ENCODE measurements around the gene DMD. TPM values are rescaled to one million over a fixed set of nuclear protein-coding genes. Genes with fewer than 3 reads are reported as not detected.

DMD gene
- total RNA-seq, 2 donors from 2014 or later: 2.8 to 3.4 TPM

- peaks cover 3% of the 10 kb centered on the region for H3K9me3 Mint-ChIP-seq
Measured at GRCh38 chrX:31851761-31852160, 1359.6 kb downstream of the DMD start.

DNA sequence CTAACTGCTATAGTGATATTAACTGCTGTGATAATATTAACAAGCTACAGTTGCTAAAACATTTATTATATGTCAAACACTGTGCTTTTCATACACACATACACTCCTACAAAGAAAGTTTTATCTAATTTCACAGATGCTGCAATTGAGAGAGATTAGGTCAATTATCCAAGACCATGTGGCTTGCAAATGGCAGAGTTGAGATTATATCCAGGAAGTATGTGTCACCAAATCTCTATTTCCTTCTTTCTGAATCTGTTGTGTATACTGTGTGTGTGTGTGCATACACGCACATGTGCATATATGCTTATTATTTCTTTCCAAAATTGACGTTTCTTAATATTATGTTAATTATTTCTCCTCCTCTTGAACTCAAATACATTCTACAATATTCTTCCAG, 1363.6 kb downstream of the DMD start:
- peaks cover 10% of the 10 kb centered on the region for H3K9me3 Mint-ChIP-seq
- H3K36me3 Mint-ChIP-seq: peaks cover 5% of the 10 kb centered on the region
- H3K27ac Mint-ChIP-seq: no peak overlapping the region
- H3K4me3 Mint-ChIP-seq: no peak overlapping the region
- H3K27me3 Mint-ChIP-seq: no peaks in the 10 kb centered on the region
- DNase-seq (ENCODE audit: low spot score): no peak
- ATAC-seq: no peak
- H3K4me1 Mint-ChIP-seq (ENCODE audit: low read depth in 2 of 2): no peaks in the 10 kb centered on the region

More at GRCh38 chrX:31851761-31852160, 1359.6 kb downstream of the DMD start:
- no peaks in the 10 kb centered on the region for H3K4me1 Mint-ChIP-seq (ENCODE audit: low read depth in 2 of 2)
- DNase-seq (ENCODE audit: low spot score) (no peak), ATAC-seq (no peak)
- no peaks in the 10 kb centered on the region for H3K36me3 Mint-ChIP-seq
- no peaks in the 10 kb centered on the region for H3K27me3 Mint-ChIP-seq
- no peak overlapping the region for H3K27ac Mint-ChIP-seq
- H3K4me3 Mint-ChIP-seq: no peak overlapping the region

DNA sequence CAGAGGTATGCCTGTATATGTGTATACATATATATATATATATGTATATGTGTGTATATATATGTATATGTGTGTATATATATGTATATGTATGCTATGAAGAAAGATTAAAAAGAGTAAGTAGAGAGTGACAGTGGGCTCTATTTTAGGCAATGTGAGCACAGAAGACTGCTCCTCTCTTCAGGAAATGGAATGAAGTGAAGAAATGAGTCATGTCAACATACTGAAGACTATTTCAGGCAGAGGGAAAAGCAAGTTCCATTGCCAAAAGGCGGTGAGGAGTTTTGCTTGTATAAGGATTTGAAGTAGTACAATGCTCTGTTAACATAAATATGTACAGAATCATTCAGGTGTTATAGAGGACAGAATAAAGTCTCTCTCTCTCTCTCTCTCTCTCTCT, 1366.3 kb downstream of the DMD start:
- Mint-ChIP-seq H3K27me3 (no peaks in the 10 kb centered on the region), H3K27ac (no peak overlapping the region), H3K4me3 (no peak overlapping the region), H3K36me3 (peaks cover 5% of the 10 kb centered on the region), H3K9me3 (peaks cover 10% of the 10 kb centered on the region), H3K4me1 (ENCODE audit: low read depth in 2 of 2) (no peaks in the 10 kb centered on the region)
- no peak for DNase-seq (ENCODE audit: low spot score)
- ATAC-seq: no peak

DNA sequence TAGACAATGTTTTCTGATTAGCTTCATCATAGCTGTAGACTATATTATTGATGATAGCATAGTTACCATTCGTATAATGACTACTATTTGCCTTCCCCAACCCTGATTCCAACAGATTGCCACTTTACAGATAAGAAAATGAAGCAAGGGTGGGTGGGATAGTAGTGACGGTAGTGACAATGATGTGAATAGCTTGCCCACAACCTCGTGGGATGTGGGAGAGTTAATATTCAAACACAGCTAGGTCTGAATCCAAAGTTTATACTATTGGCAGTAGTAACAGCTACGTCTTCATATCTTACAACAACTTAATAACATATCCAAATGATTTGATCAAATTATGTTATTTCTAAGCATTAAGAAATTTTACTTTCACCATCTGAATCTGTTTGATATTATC, 1372.7 kb downstream of the DMD start:
- ATAC-seq: no peak
- no peaks in the 10 kb centered on the region for H3K27me3 Mint-ChIP-seq
- no peak overlapping the region for H3K4me3 Mint-ChIP-seq
- no peaks in the 10 kb centered on the region for H3K9me3 Mint-ChIP-seq
- no peak for DNase-seq (ENCODE audit: low spot score)
- H3K27ac Mint-ChIP-seq: no peak overlapping the region
- no peaks in the 10 kb centered on the region for H3K4me1 Mint-ChIP-seq (ENCODE audit: low read depth in 2 of 2)
- H3K36me3 Mint-ChIP-seq: no peaks in the 10 kb centered on the region

GRCh38 chrX:31837445-31838049, 1373.8 kb downstream of the DMD start:
- Mint-ChIP-seq H3K27me3 (no peaks in the 10 kb centered on the region), H3K4me1 (ENCODE audit: low read depth in 2 of 2) (no peaks in the 10 kb centered on the region), H3K36me3 (no peaks in the 10 kb centered on the region), H3K27ac (no peak overlapping the region), H3K9me3 (no peaks in the 10 kb centered on the region), H3K4me3 (no peak overlapping the region)
- ATAC-seq (no peak), DNase-seq (ENCODE audit: low spot score) (no peak)

GRCh38 chrX:31836479-31836878, 1374.9 kb downstream of the DMD start:
- H3K27ac Mint-ChIP-seq: no peak overlapping the region
- H3K4me1 Mint-ChIP-seq (ENCODE audit: low read depth in 2 of 2): no peaks in the 10 kb centered on the region
- H3K4me3 Mint-ChIP-seq: no peak overlapping the region
- H3K36me3 Mint-ChIP-seq: no peaks in the 10 kb centered on the region
- ATAC-seq (no peak), DNase-seq (ENCODE audit: low spot score) (no peak)
- no peaks in the 10 kb centered on the region for H3K27me3 Mint-ChIP-seq
- no peaks in the 10 kb centered on the region for H3K9me3 Mint-ChIP-seq

DNA sequence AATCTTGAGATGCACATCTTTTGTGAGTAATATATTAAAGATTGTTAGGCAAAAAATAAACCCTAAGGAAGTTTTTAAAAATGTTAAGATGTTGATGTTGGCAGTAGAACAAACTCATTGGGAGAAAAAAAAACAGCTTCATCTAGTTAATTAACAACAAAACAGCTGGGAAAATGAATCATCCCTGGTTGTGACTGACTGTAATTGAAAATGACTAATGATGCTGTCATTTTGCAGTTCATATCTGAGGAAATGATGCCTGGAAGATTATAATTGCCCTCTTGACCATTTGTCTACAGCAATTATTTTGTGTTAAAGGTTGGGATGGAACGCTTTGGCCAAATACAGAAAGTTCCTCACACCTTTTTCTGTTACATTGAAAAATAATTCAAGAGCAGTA, 1379.1 kb downstream of the DMD start:
- Mint-ChIP-seq H3K4me1 (ENCODE audit: low read depth in 2 of 2) (no peaks in the 10 kb centered on the region), H3K4me3 (no peak overlapping the region), H3K9me3 (no peaks in the 10 kb centered on the region), H3K27ac (no peak overlapping the region), H3K36me3 (no peaks in the 10 kb centered on the region), H3K27me3 (no peaks in the 10 kb centered on the region)
- ATAC-seq (no peak), DNase-seq (ENCODE audit: low spot score) (no peak)

DNA sequence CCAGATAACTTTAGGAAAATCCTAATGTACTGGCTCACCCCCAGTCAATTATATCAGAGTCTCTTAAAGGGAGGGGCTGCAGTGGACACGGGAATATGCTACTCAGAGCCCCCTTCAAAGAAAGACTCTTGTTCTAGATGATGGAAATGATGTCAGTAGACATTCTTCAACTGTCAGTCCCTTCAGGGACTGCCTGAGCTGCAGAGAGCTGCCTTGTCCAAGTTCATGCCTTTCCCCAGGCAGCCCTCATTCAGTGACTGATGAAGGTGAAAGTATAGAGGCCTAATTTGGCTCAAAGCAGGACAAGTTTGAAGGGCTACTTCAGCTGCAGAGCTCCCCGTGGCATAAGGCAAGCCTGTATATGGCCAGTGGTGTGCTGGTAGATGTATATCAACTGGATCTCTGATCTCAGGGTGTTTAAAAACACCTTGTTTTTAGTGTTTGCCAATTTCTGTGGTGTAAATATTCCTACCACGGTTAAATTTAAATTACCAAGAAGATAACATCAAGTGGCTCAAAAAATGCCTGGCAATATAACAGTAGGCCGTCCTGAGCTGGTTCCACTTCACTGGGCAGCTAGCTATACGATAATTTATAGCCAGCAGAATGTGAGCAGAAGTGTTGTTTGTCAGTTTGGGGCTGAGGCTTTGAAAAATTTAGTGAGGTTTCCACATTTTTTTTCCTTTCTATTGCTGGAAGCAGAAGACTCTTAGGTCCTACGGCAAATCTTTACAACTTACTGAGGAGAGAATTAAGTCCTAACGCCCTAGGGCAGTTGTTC, 1390.7 kb downstream of the DMD start:
- Mint-ChIP-seq H3K9me3 (peaks cover 11% of the 10 kb centered on the region), H3K36me3 (peaks cover 6% of the 10 kb centered on the region), H3K4me1 (ENCODE audit: low read depth in 2 of 2) (no peaks in the 10 kb centered on the region), H3K27me3 (peaks cover 0 to 3% of the 10 kb centered on the region in 2 donors), H3K27ac (no peak overlapping the region), H3K4me3 (no peak overlapping the region)
- no peak for DNase-seq (ENCODE audit: low spot score)
- no peak for ATAC-seq

- H3K27me3 Mint-ChIP-seq: peaks cover 0 to 3% of the 10 kb centered on the region in 2 donors
- H3K4me1 Mint-ChIP-seq (ENCODE audit: low read depth in 2 of 2): no peaks in the 10 kb centered on the region
- peaks cover 6% of the 10 kb centered on the region for H3K36me3 Mint-ChIP-seq
- H3K9me3 Mint-ChIP-seq: peaks cover 11% of the 10 kb centered on the region
- H3K27ac Mint-ChIP-seq: no peak overlapping the region
- DNase-seq (ENCODE audit: low spot score) (no peak), ATAC-seq (no peak)
- H3K4me3 Mint-ChIP-seq: no peak overlapping the region
Measured at GRCh38 chrX:31819455-31819854, 1391.9 kb downstream of the DMD start.

DNA sequence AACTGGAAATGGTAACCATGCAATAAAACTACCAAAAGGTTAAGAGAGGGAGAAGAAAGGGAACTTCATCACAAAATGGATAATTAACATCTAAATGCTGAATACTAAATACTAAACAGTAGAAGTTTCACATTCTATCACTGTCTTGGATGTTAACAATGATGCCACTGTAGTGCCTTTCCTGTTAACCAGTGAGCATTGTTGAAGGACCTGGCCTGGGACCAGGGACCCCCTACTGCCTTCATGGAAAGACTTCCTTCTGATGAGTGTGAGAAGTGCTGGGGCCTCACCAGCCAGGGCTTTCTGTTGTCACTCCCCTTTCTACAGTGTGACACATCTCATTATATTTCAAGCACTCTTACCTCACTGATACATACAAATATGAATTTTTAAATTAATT, 1400.2 kb downstream of the DMD start:
- no peaks in the 10 kb centered on the region for H3K4me1 Mint-ChIP-seq (ENCODE audit: low read depth in 2 of 2)
- no peak for DNase-seq (ENCODE audit: low spot score)
- no peaks in the 10 kb centered on the region for H3K36me3 Mint-ChIP-seq
- H3K9me3 Mint-ChIP-seq: no peaks in the 10 kb centered on the region
- H3K27me3 Mint-ChIP-seq: no peaks in the 10 kb centered on the region
- no peak for ATAC-seq
- H3K4me3 Mint-ChIP-seq: no peak overlapping the region
- H3K27ac Mint-ChIP-seq: no peak overlapping the region

- H3K9me3 Mint-ChIP-seq: peaks cover 5% of the 10 kb centered on the region
- no peaks in the 10 kb centered on the region for H3K4me1 Mint-ChIP-seq (ENCODE audit: low read depth in 2 of 2)
- no peak overlapping the region for H3K27ac Mint-ChIP-seq
- H3K27me3 Mint-ChIP-seq: no peaks in the 10 kb centered on the region
- H3K36me3 Mint-ChIP-seq: no peaks in the 10 kb centered on the region
- no peak overlapping the region for H3K4me3 Mint-ChIP-seq
- DNase-seq (ENCODE audit: low spot score) (no peak), ATAC-seq (no peak)
Measured at GRCh38 chrX:31808357-31808756, 1403.0 kb downstream of the DMD start.

GRCh38 chrX:31807165-31807564, 1404.2 kb downstream of the DMD start:
- no peaks in the 10 kb centered on the region for H3K36me3 Mint-ChIP-seq
- no peak overlapping the region for H3K27ac Mint-ChIP-seq
- H3K9me3 Mint-ChIP-seq: peaks cover 5% of the 10 kb centered on the region
- no peak overlapping the region for H3K4me3 Mint-ChIP-seq
- DNase-seq (ENCODE audit: low spot score): no peak
- H3K27me3 Mint-ChIP-seq: no peaks in the 10 kb centered on the region
- no peak for ATAC-seq
- H3K4me1 Mint-ChIP-seq (ENCODE audit: low read depth in 2 of 2): no peaks in the 10 kb centered on the region

DNA sequence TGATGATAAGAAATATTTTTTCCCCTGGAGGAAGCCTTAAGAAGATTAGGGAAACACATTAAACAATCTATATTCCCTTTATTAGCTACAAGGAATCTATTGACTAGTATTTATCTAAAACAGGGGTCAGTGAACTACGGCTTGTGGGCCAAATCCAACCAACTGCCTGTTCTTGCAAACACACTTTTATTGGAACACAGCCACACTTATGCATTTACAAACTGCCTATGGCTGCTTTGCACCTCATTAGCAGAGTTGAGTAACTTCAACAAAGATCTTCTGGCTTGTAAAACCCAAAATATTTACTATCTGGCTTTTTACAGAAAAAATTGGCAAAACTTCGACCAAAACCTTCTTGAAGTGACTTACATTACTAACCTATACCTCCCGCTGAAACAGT, 1405.6 kb downstream of the DMD start:
- no peak for DNase-seq (ENCODE audit: low spot score)
- H3K9me3 Mint-ChIP-seq: peaks cover 5% of the 10 kb centered on the region
- H3K4me1 Mint-ChIP-seq (ENCODE audit: low read depth in 2 of 2): no peaks in the 10 kb centered on the region

GRCh38 chrX:31800219-31800618, 1411.1 kb downstream of the DMD start:
- H3K27ac Mint-ChIP-seq: no peak overlapping the region
- ATAC-seq (no peak), DNase-seq (ENCODE audit: low spot score) (no peak)
- peaks cover 11% of the 10 kb centered on the region for H3K9me3 Mint-ChIP-seq
- no peaks in the 10 kb centered on the region for H3K4me1 Mint-ChIP-seq (ENCODE audit: low read depth in 2 of 2)
- no peak overlapping the region for H3K4me3 Mint-ChIP-seq
- no peaks in the 10 kb centered on the region for H3K27me3 Mint-ChIP-seq
- H3K36me3 Mint-ChIP-seq: no peaks in the 10 kb centered on the region

More for the DNA sequence above, 1405.6 kb downstream of the DMD start:
- Mint-ChIP-seq H3K4me3 (no peak overlapping the region), H3K27ac (no peak overlapping the region), H3K36me3 (no peaks in the 10 kb centered on the region), H3K27me3 (no peaks in the 10 kb centered on the region)
- ATAC-seq: no peak
